ENCODE measurements around the gene STS.
"Not testable (repeated sequence)": the region's sequence is repeated elsewhere in the genome, so short reads cannot be mapped to it uniquely, and the experiment has no call there.

STS gene

GRCh38 chrX:7143076-7143475, 4.4 kb upstream of the STS start:
- DNase-seq, result no peak

- no peak for DNase-seq
Measured at GRCh38 chrX:7143941-7144525, 3.5 kb upstream of the STS start.

- DNase-seq, result no peak
Measured at GRCh38 chrX:7145454-7145853, 2.1 kb upstream of the STS start.

GRCh38 chrX:7146020-7146702, 1.4 kb upstream of the STS start:
- DNase-seq, result no peak

GRCh38 chrX:7146703-7147412, 654 bp upstream of the STS start:
- DNase-seq, result no peak

GRCh38 chrX:7147978-7148854, 704 bp downstream of the STS start, which contains the start of gene PUDP:
PUDP (minus strand) TSS chrX:7148153; CDS start chrX:7148113, 40 bp downstream.
- peak; percentile 64 for DNase-seq

GRCh38 chrX:7149411-7149810, 1.9 kb downstream of the STS start:
- no peak for DNase-seq

- DNase-seq, result no peak
Measured at GRCh38 chrX:7153231-7153630, 5.7 kb downstream of the STS start.

GRCh38 chrX:7154041-7154597, 6.6 kb downstream of the STS start:
- DNase-seq, result no peak

GRCh38 chrX:7155163-7155562, 7.7 kb downstream of the STS start:
- DNase-seq, result no peak

GRCh38 chrX:7156879-7157278, 9.4 kb downstream of the STS start:
- no peak for DNase-seq

- no peak for DNase-seq
Measured at GRCh38 chrX:7158468-7158990, 11.0 kb downstream of the STS start.

- no peak for DNase-seq
Measured at GRCh38 chrX:7159149-7159861, 11.8 kb downstream of the STS start.

GRCh38 chrX:7163146-7163677, 15.7 kb downstream of the STS start:
- no peak for DNase-seq

GRCh38 chrX:7164174-7164573, 16.7 kb downstream of the STS start:
- no peak for DNase-seq

- no peak for DNase-seq
Measured at GRCh38 chrX:7168371-7168770, 20.9 kb downstream of the STS start.

- DNase-seq, result no peak
Measured at GRCh38 chrX:7169627-7170026, 22.1 kb downstream of the STS start.

GRCh38 chrX:7170898-7171297, 23.4 kb downstream of the STS start:
- DNase-seq, result peak; percentile 11

- DNase-seq, result not testable (repeated sequence)
Measured at GRCh38 chrX:7178859-7179258, 31.3 kb downstream of the STS start.

- DNase-seq, result no peak
Measured at GRCh38 chrX:7179446-7179845, 31.9 kb downstream of the STS start.

GRCh38 chrX:7184816-7185215, 37.3 kb downstream of the STS start:
- DNase-seq, result no peak

GRCh38 chrX:7188672-7189071, 41.2 kb downstream of the STS start:
- DNase-seq, result no peak

Measured in activated T-cell treated with anti-CD3 and anti-CD28 coated beads for 4 hours (primary cell).